ENCODE results near the gene TRIM56. TPM values are rescaled to one million over a fixed set of nuclear protein-coding genes. Genes with fewer than 3 reads are reported as not detected.

Gene TRIM56
- total and polyA plus RNA-seq, 9 of the 15 experiments (the other 6 are each of a cell fraction or from before 2014, with no cell fraction given) = 2.0 to 29.7 (median 11.6) TPM

GRCh38 chr7:101099969-101100781, 14.9 kb downstream of the TRIM56 start (continued):
- TF ChIP-seq CBFA2T3 (IDR thresholded peaks at IDR 0.05) (peak; percentile 71), GTF2F1 (IDR thresholded peaks at IDR 0.05; ENCODE audit: low read depth, low read length) (no peak; the same call in 1 of the 2 replicates), ZNF3 (CRISPR knock-in tag; IDR thresholded peaks at IDR 0.05) (no peak), ZNF41 (CRISPR knock-in tag; conservative IDR thresholded peaks at IDR 0.05) (no peak), RREB1 (CRISPR knock-in tag; IDR thresholded peaks at IDR 0.05) (peak; percentile 91), DPF2 (IDR thresholded peaks at IDR 0.05) (peak; percentile 99), PBX2 (CRISPR knock-in tag; IDR thresholded peaks at IDR 0.05; ENCODE audit: low read depth) (no peak), PBX2 (tag; conservative IDR thresholded peaks at IDR 0.05; ENCODE audit: low read depth) (peak; percentile 69), ZBTB12 (CRISPR knock-in tag; IDR thresholded peaks at IDR 0.05) (no peak), ZNF507 (tag; conservative IDR thresholded peaks at IDR 0.05) (no peak), NELFE (IDR thresholded peaks at IDR 0.05; ENCODE audit: insufficient read depth, insufficient read length) (no peak), KLF16 (IDR thresholded peaks at IDR 0.05) (peak; percentile 80), ZNF780A (CRISPR knock-in tag; IDR thresholded peaks at IDR 0.05) (no peak), HCFC1 (IDR thresholded peaks at IDR 0.05; ENCODE audit: low read depth, low read length) (peak; percentile 38; the same call in 1 of the 2 replicates), MED1 (CRISPR knock-in tag; IDR thresholded peaks at IDR 0.05; ENCODE audit: borderline replicate concordance) (no peak), NBN (IDR thresholded peaks at IDR 0.05; ENCODE audit: low read depth) (peak; percentile 95), GATAD2A (IDR thresholded peaks at IDR 0.05) (peak; percentile 47; the same call in 1 of the 2 replicates), ILF3 (IDR thresholded peaks at IDR 0.05; ENCODE audit: borderline replicate concordance) (no peak), SRSF1 (IDR thresholded peaks at IDR 0.05; ENCODE audit: low read depth, low read length) (no peak), POLR2H (tag; IDR thresholded peaks at IDR 0.05; ENCODE audit: low read depth) (no peak), STAT5B (CRISPR knock-in tag; IDR thresholded peaks at IDR 0.05) (no peak)

Data from K562 (cell line).